ENCODE measurements around the gene TBC1D5.

The TBC1D5 gene

DNA sequence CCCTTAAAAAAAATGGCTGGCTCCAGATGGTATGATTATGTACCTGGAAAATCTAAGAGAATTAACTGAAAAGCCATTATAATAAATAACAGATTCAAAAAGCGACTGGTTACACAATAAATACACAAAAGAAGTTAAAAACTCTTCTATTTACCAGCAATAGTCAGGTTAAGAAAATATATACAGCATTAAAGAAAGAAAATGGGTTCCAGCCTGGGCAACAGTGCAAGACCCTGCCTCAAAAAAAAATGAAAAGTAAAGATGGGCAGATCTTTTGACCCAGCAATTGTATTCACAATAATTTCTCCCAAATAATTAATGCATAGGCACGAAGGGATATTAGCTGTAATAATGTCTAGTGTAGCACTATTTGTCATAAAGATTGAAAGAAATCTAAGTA, 8.7 kb downstream of the TBC1D5 start:
- 0 out of 2 replicates have a peak, but pooled peaks cover 5% of the 10 kb centered on the region for H3K9me3 ChIP-seq (ENCODE audit: insufficient read depth, low read depth, low read length)
- peaks cover 10% of the 10 kb centered on the region for H3K36me3 ChIP-seq (ENCODE audit: insufficient read depth, low read length)
- peaks cover 52% of the 10 kb centered on the region for H3K4me1 ChIP-seq (ENCODE audit: insufficient read depth, low read length, poor library complexity, severe bottlenecking)
- peaks cover 17% of the 10 kb centered on the region for H4K20me1 ChIP-seq (ENCODE audit: insufficient read depth, low read length, poor library complexity, severe bottlenecking)
- H3K9ac ChIP-seq (ENCODE audit: low read depth, low read length, poor library complexity, severe bottlenecking), result no peak overlapping the region
- H3K4me2 ChIP-seq (ENCODE audit: low read depth, low read length, poor library complexity, severe bottlenecking), result peak overlapping the region; percentile 33
- peaks cover 79% of the 10 kb centered on the region for H3K79me2 ChIP-seq (ENCODE audit: insufficient read depth, low read length)
- H3F3A ChIP-seq (ENCODE audit: low read depth), result peaks cover 12% of the 10 kb centered on the region
- no peak overlapping the region for H2AFZ ChIP-seq (ENCODE audit: low read length)
- no peaks in the 10 kb centered on the region for H3K9me2 ChIP-seq (replicated peaks; ENCODE audit: low read depth, low read length)
- no peak overlapping the region for H3K4me3 ChIP-seq (ENCODE audit: low read length, poor library complexity, severe bottlenecking)
- H3K27me3 ChIP-seq (ENCODE audit: insufficient read depth, low read length, poor library complexity, severe bottlenecking), result no peaks in the 10 kb centered on the region
- no peak for TF ChIP-seq EZH2phosphoT487 (IDR thresholded peaks at IDR 0.05; ENCODE audit: borderline replicate concordance)
- TF ChIP-seq, protein P1, sequence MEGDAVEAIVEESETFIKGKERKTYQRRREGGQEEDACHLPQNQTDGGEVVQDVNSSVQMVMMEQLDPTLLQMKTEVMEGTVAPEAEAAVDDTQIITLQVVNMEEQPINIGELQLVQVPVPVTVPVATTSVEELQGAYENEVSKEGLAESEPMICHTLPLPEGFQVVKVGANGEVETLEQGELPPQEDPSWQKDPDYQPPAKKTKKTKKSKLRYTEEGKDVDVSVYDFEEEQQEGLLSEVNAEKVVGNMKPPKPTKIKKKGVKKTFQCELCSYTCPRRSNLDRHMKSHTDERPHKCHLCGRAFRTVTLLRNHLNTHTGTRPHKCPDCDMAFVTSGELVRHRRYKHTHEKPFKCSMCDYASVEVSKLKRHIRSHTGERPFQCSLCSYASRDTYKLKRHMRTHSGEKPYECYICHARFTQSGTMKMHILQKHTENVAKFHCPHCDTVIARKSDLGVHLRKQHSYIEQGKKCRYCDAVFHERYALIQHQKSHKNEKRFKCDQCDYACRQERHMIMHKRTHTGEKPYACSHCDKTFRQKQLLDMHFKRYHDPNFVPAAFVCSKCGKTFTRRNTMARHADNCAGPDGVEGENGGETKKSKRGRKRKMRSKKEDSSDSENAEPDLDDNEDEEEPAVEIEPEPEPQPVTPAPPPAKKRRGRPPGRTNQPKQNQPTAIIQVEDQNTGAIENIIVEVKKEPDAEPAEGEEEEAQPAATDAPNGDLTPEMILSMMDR (conservative IDR thresholded peaks at IDR 0.05; ENCODE audit: low read length), result no peak

DNA sequence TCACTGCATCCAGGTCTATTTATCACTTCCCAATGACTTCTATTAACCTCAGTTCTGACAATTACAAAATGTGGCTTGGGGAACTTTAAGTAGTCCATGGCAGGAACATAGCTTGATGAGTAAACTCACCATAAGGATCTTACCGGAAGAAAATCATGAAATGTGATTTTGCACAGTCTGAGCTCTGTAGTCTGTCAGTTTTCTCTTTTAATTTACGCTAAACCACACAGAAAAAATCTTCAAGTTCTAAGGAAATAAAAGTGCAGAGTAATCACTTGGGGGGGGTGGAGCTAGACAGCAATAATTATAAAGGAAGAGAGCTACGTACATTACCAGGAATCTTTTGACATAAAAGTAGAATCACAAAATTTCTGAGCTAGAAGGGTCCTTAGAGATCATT, 9.2 kb downstream of the TBC1D5 start:
- no peaks in the 10 kb centered on the region for H3K27me3 ChIP-seq (ENCODE audit: insufficient read depth, low read length, poor library complexity, severe bottlenecking)
- H3K36me3 ChIP-seq (ENCODE audit: insufficient read depth, low read length), result peaks cover 14% of the 10 kb centered on the region
- no peaks in the 10 kb centered on the region for H3K9me2 ChIP-seq (replicated peaks; ENCODE audit: low read depth, low read length)
- H3F3A ChIP-seq (ENCODE audit: low read depth), result peaks cover 12% of the 10 kb centered on the region
- H3K79me2 ChIP-seq (ENCODE audit: insufficient read depth, low read length), result peaks cover 77% of the 10 kb centered on the region
- H3K9ac ChIP-seq (ENCODE audit: low read depth, low read length, poor library complexity, severe bottlenecking), result no peak overlapping the region
- no peak overlapping the region for H2AFZ ChIP-seq (ENCODE audit: low read length)
- peak overlapping the region; percentile 33 for H3K4me2 ChIP-seq (ENCODE audit: low read depth, low read length, poor library complexity, severe bottlenecking)
- H4K20me1 ChIP-seq (ENCODE audit: insufficient read depth, low read length, poor library complexity, severe bottlenecking), result peaks cover 12% of the 10 kb centered on the region
- H3K9me3 ChIP-seq (ENCODE audit: insufficient read depth, low read depth, low read length), result 0 out of 2 replicates have a peak, but pooled peaks cover 5% of the 10 kb centered on the region
- TF ChIP-seq, protein P1 (conservative IDR thresholded peaks at IDR 0.05; ENCODE audit: low read length), result no peak
- no peak for TF ChIP-seq EZH2phosphoT487 (IDR thresholded peaks at IDR 0.05; ENCODE audit: borderline replicate concordance)
- H3K4me3 ChIP-seq (ENCODE audit: low read length, poor library complexity, severe bottlenecking), result peak overlapping the region; percentile 12
- peaks cover 46% of the 10 kb centered on the region for H3K4me1 ChIP-seq (ENCODE audit: insufficient read depth, low read length, poor library complexity, severe bottlenecking)

DNA sequence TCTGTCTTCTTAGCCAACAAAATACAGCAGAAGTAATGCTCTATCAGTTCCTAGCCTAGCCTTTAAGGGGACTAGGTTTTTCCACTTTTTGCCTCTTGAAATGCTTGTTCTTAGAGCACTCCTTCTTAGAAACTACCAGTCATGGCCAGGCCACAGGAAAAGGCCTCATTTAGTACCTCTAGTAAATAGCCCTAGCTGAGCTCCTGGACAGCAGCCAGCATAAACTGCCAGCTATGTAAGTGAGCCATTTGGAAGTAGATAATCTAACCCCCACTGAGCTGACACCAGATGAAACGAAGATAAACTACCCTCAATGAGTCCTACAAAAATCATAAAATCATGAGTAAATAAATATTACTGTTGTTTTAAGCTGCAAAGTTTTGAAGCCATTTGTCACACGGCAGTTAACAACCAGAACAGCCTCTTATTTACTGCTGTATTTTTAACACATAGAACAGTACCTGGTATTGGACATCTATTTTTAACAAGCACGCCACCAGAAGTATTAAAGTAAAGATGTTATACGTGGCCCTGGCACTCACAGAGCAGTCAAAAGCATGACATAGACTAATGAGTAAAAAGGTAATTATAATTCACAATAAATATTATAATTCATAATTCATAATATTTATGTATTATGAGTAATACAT, 12.0 kb downstream of the TBC1D5 start:
- H3K27me3 ChIP-seq (ENCODE audit: insufficient read depth, low read length, poor library complexity, severe bottlenecking), result no peaks in the 10 kb centered on the region
- no peak overlapping the region for H3K4me3 ChIP-seq (ENCODE audit: low read length, poor library complexity, severe bottlenecking)
- H3K4me2 ChIP-seq (ENCODE audit: low read depth, low read length, poor library complexity, severe bottlenecking), result peak overlapping the region; percentile 16
- no peak overlapping the region for H2AFZ ChIP-seq (ENCODE audit: low read length)
- H3K4me1 ChIP-seq (ENCODE audit: insufficient read depth, low read length, poor library complexity, severe bottlenecking), result peaks cover 32% of the 10 kb centered on the region
- TF ChIP-seq EZH2phosphoT487 (IDR thresholded peaks at IDR 0.05; ENCODE audit: borderline replicate concordance), result no peak
- TF ChIP-seq, protein P1 (conservative IDR thresholded peaks at IDR 0.05; ENCODE audit: low read length), result no peak
- peaks cover 12% of the 10 kb centered on the region for H3F3A ChIP-seq (ENCODE audit: low read depth)
- H3K79me2 ChIP-seq (ENCODE audit: insufficient read depth, low read length), result peaks cover 77% of the 10 kb centered on the region
- H3K36me3 ChIP-seq (ENCODE audit: insufficient read depth, low read length), result peaks cover 37% of the 10 kb centered on the region
- peaks cover 18% of the 10 kb centered on the region for H3K9me3 ChIP-seq (ENCODE audit: insufficient read depth, low read depth, low read length)
- H4K20me1 ChIP-seq (ENCODE audit: insufficient read depth, low read length, poor library complexity, severe bottlenecking), result no peaks in the 10 kb centered on the region
- H3K9me2 ChIP-seq (replicated peaks; ENCODE audit: low read depth, low read length), result no peaks in the 10 kb centered on the region
- no peak overlapping the region for H3K9ac ChIP-seq (ENCODE audit: low read depth, low read length, poor library complexity, severe bottlenecking)

All from Loucy (cell line).